Measurements from ENCODE around the gene FOXL3.
"Not testable (repeated sequence)": the region's sequence is repeated elsewhere in the genome, so short reads cannot be mapped to it uniquely, and the experiment has no call there.

The FOXL3 gene

DNA sequence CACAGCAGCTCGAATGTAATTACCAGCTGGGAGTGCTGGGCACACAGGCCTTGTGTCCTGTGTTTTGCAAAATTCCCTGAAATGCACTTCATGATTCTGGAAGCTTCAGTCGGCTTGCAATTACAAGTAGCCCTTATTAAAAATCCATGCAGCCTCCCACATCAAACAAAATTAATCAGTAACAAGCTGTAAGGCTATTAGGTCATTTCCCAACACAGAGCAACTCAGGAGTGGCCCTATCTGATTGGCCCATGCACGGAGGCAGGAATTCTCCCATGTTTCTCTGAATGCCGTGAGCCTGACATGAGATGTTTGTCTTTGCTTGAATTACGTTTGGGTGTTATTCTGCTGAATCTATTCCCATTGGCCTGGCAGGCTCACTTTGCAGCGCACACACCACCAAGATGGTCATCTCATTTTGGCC, 36.9 kb downstream of the FOXL3 start:
- DNase-seq, result no peak

DNA sequence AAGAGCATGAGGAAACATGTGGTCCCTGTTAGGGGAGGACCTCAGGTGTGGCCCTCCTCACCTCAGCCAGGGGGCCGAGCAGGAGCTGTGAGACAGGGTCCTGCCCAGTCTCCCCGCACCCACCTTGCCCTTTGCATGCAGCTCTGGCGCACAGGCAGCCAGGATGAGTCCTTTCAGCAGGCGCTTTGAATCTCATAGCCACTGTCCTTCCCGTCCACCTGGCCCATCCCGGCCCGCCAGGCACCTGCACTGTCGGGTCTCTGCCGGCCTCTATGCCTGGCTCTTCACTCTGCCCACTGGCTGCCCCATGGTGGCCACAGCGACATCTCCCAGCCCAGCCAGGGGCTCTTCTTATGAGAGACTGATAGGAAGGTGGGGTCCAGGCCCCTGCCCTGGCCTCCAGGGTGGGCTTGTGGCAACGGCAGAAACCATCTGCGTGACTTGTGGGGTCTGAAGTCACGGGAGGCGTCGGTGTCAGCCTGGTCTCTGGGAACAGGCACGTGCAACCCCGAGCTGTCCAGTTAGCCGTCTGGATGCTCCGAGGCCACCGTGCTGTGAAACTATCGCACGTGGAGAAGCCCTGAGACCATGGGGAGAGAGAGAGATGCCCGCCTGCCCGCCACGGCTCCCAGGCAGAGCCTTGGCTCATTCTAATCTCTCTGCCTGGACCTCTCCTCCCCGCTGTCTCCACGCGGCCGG, 37.4 kb downstream of the FOXL3 start:
- no peak for DNase-seq

GRCh38 chr7:327991-328702, 38.2 kb downstream of the FOXL3 start:
- DNase-seq, result no peak

GRCh38 chr7:329691-330281, 39.8 kb downstream of the FOXL3 start:
- DNase-seq, result no peak

GRCh38 chr7:330511-331230, 40.7 kb downstream of the FOXL3 start:
- DNase-seq, result no peak

DNA sequence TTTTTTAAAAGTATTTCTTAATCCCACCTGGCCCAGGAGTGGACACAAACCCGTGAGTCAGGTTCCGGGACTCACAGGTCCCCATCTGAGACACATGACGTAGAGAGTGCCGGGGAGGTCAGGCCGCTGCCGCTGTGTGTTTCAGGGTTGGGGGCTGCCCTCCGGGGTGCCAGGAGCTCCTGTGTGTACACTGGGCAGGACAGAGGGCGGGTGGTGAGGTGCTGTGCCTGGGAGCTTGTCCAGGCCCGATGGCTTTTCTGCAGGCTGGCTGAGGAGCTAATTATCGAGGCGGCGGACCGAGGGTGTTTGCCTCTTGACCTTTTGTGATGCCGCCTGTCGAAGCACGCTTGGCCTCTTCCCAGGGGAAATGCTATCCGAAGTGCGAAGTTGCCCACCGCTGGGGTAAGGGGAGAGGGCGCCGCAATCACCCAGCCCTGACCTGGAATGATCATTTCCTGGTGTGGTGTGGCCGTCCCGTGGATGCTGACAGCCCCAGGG, 42.1 kb downstream of the FOXL3 start:
- DNase-seq, result no peak

GRCh38 chr7:332646-333392, 42.8 kb downstream of the FOXL3 start:
- DNase-seq, result peak; percentile 56

- DNase-seq, result no peak
Observed at GRCh38 chr7:333393-333764, 43.4 kb downstream of the FOXL3 start.

- DNase-seq, result no peak
Observed at GRCh38 chr7:334618-335357, 44.8 kb downstream of the FOXL3 start.

DNA sequence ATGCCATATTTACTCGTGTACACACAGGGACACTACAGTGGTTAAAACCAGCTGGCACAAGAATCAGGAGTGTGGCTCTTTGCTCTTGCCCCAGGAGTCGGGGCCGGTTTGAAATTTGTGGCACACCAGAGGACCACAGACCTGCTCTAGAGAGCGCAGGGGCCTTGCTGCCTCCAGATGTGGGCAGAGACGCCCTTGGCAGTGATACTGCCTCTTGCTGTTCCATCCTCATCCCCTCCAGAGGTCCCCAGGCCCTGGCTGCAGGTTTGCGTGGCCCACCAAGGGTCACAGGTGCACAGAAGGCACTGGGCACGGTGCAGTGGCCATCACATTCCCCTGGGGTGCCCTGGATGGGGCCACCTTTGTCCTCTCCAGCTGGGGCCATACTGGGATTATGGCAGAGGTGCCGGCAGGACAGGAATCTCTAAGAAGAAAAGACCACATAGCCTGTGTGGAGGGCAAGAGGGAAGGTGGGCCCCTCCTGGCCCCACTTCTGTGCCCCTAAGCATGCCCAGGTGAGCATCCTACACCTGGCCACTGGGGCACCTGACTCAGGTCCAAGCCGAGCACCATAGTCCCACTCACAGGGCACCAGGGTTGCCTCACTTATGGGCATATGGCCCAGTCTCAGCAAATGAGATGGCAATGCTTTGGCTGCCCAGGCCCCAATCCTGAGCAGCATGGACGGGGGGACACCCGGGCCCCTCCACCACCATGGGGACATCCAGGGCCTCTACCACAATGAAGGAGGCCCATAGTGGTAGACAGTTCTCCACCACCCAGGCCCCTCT, 45.6 kb downstream of the FOXL3 start:
- DNase-seq, result no peak

GRCh38 chr7:336149-336533, 46.2 kb downstream of the FOXL3 start:
- DNase-seq, result not testable (repeated sequence)

DNA sequence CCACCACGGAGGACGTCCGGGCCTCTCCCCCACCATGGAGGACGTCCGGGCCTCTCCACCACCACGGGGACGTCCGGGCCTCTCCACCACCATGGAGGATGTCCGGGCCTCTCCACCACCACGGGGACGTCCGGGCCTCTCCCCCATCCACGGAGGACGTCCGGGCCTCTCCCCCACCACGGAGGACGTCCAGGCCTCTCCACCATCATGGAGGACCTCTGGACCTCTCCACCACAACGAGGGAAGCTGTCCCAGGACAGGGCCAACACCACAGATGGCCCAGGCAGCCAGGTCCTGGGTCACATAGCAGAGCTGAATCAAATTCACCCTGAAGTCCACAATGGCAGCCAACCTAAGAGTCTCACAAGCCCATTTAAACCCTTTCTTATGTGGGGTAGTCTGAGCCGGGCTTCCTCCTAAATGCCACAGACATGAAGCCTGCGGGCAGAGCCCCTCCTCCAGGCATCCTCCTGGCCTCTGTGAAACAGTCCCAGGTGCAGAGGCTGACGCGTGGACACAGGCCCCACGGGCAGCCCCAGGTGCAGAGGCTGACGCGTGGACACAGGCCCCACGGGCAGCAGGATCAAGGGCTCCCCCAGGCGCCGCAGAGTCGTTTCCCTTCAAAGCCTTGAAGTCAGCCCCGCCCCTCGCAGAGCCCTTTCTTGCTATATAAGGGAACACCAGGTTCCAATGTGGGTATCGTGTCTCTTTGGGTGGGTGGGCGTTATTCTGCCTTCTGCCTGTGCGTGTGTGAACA, 47.0 kb downstream of the FOXL3 start:
- DNase-seq, result no peak

DNA sequence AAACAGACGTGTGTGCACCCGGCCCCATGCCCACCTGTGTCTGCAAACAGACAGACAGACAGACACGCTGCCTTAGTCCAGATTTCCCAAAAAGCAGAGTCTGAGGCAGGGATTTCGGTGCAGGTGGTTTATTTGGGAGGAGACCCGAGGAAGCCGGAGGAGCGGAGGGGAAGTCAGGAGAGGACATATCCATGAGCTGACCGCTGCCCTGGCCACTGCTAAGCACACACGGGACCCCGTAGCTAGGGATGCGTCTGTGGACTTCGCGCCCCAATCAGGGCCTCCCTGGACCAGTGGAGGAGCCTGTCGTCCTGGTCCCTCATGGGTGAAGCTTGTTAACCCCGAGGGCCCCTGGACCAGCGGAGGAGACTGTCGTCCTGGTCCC, 47.6 kb downstream of the FOXL3 start:
- no peak for DNase-seq

DNA sequence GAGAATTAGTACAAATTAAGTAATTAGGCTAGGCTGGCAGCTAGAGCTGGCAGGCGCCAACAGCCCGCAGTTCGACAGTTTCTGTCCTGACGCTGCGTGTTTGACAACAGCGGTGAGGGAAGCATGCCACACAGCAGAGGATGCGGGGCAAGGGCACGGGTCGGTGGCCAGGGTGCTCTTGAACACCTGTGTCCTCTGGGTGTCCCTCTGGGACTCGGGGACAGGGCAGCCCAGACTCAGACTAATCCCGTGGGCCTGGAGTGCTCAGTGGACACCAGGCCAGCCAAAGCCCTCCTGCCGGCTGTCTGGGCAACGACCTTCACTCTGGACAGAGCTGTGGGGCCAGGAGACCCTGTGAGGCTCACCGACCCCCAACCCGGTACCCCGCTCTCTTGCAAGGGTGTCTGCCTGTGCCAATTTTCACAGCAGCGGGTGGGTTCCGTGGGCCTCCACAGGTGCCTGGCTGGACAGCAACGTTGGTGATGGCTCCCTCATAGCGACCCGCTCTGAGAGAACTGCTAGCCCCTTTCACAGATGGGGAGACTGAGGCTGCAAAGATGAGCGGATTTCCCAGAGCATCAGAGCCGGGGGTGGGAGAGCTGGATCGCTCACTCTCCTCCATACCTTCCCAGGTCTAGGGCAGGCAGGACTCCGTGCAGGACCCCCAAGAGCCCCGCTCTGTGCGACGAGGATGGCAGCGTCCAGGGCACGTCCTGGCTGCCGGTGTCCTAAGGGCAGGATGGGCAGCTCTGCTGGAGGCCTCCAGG, 48.5 kb downstream of the FOXL3 start:
- no peak for DNase-seq

DNA sequence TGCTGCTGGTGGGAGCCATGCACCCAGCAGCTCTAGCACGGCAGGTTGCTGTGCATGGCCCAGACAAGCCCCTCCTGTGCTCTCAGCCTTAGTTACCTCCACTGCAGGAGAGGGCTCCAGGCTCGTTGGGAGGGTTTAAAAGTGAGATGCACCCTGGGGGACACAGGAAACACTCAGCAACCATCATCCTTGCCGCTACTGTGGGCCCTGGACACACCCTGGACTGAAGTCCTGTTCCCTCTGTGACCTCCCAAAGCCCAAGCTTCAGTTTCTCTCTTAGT, 49.0 kb downstream of the FOXL3 start:
- DNase-seq, result no peak

- DNase-seq, result no peak
Observed at GRCh38 chr7:339696-340095, 49.7 kb downstream of the FOXL3 start.

- no peak for DNase-seq
Observed at GRCh38 chr7:340200-340937, 50.4 kb downstream of the FOXL3 start.
